ENCODE results near the gene UBE2G2.

GRCh38 chr21:44758141-44758561, 43.5 kb downstream of the UBE2G2 start:
- TF ChIP-seq, protein P1, sequence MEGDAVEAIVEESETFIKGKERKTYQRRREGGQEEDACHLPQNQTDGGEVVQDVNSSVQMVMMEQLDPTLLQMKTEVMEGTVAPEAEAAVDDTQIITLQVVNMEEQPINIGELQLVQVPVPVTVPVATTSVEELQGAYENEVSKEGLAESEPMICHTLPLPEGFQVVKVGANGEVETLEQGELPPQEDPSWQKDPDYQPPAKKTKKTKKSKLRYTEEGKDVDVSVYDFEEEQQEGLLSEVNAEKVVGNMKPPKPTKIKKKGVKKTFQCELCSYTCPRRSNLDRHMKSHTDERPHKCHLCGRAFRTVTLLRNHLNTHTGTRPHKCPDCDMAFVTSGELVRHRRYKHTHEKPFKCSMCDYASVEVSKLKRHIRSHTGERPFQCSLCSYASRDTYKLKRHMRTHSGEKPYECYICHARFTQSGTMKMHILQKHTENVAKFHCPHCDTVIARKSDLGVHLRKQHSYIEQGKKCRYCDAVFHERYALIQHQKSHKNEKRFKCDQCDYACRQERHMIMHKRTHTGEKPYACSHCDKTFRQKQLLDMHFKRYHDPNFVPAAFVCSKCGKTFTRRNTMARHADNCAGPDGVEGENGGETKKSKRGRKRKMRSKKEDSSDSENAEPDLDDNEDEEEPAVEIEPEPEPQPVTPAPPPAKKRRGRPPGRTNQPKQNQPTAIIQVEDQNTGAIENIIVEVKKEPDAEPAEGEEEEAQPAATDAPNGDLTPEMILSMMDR (IDR thresholded peaks at IDR 0.05 in 8 of 11, conservative IDR thresholded peaks at IDR 0.05 in 3 of 11) = no peak
- TF ChIP-seq POLR2A (IDR thresholded peaks at IDR 0.05) = no peak
- no peak for TF ChIP-seq POLR2AphosphoS5 (IDR thresholded peaks at IDR 0.05)

Measured in spleen (tissue), 7 donors.